Stomach (tissue), 9 donors: ENCODE results near the gene PDHA2. TPM values are rescaled to one million over a fixed set of nuclear protein-coding genes. Genes with fewer than 3 reads are reported as not detected.

ENCODE experiments used
- DNase-seq, 2 donors: peaks; one replicate each; pipeline versions ENCODE4 v3.0.0 to v3.0.0-alpha.2; 2013 to 2019
- H3K27ac ChIP-seq, 5 donors: fragments of 200-600 bp in 4 of 5; sonication (generic) in 4 of 5; one replicate each; pipeline ENCODE4 v1.5.1; 2013 to 2019; ENCODE audit warnings: mild to moderate bottlenecking in 1 of 5, moderate library complexity in 1 of 5
- H3K27me3 ChIP-seq, 3 donors: fragments of 200-600 bp; sonication (generic); one replicate each; pipeline ENCODE4 v1.5.1; 2017 to 2019; ENCODE audit warnings: mixed run types in 1 of 3
- H3K36me3 ChIP-seq, 4 donors: fragments of 200-600 bp; sonication (generic); 1 replicate in 3 of 4; 2 replicates in 1 of 4; pipeline ENCODE4 v1.5.1; 2016 to 2019
- H3K4me1 ChIP-seq, 4 donors: fragments of 200-600 bp; sonication (generic); one replicate each; pipeline ENCODE4 v1.5.1; 2016 to 2019
- H3K4me3 ChIP-seq, 4 donors: fragments of 200-600 bp; sonication (generic) in 3 of 4; one replicate each; pipeline ENCODE4 v1.5.1; 2016 to 2019; ENCODE audit warnings: mild to moderate bottlenecking in 1 of 4
- H3K9me3 ChIP-seq, 4 donors: fragments of 200-600 bp; sonication (generic); one replicate each; pipeline ENCODE4 v1.5.1; 2016 to 2019
- EP300 ChIP-seq: sonication (generic); formaldehyde crosslinking; IDR thresholded peaks from one replicate; pipeline ENCODE4 v1.6.1; 2017; ENCODE audit warnings: antibody characterized with exemption
- POLR2A ChIP-seq, 4 donors: fragments of 450-650 bp; IDR thresholded peaks; one replicate each; pipeline ENCODE4 v1.6.1; 2016; ENCODE audit warnings: antibody characterized with exemption in 4 of 4, control low read depth in 2 of 4, mild to moderate bottlenecking in 1 of 4, moderate library complexity in 1 of 4
- POLR2AphosphoS5 ChIP-seq, 3 donors: sonication (generic); formaldehyde crosslinking; IDR thresholded peaks; one replicate each; pipeline ENCODE4 v1.6.1; 2016; ENCODE audit warnings: antibody characterized with exemption in 3 of 3
- WGBS, 5 donors: extraction: QIAGEN DNeasy Blood & Tissue Kit in 3 of 5; methylation state at CpG; one replicate each; pipeline versions ENCODE4 v1.1.5 to v1.1.7; 2013 to 2018; 5-methylcytosine and 5-hydroxymethylcytosine counted together
- intact Hi-C: fragments of 100-400 bp; cut with DNase I; formaldehyde crosslinking; loops from one replicate; pipeline ENCODE4 v1.15.1; 2023; ENCODE audit warnings: low total_unique reads
- polyA plus RNA-seq, 3 donors: library from polyadenylated mRNA; stranded (reverse); fragments of 200-250 nt; gene quantifications; one replicate each; pipeline ENCODE4 v1.2.3, GENCODE V29; 2013
- total RNA-seq, 5 donors: library from RNA; depleted of rRNA; stranded (reverse); fragments of >200 nt; gene quantifications; one replicate each; pipeline versions ENCODE4 v1.1.0 to v1.2.3, GENCODE V29; 2014 to 2016
- TF ChIP-seq, protein P1 (sequence below), 7 experiments: fragments of 450-650 bp in 4 of 7; fragments of 200-600 bp in 3 of 7; sonication (generic) in 3 of 7; IDR thresholded peaks; one replicate each; pipeline ENCODE4 v1.5.1; 2016 to 2019; ENCODE audit warnings: antibody characterized with exemption in 7 of 7, control low read depth in 2 of 7, mild to moderate bottlenecking in 1 of 7
- donor health status: healthy with polysubstance abuse.
- donor health status: Bipolar disorder and iron deficiency.
- donor health status: healthy.

The PDHA2 gene
- total and polyA plus RNA-seq, 8 donors, result not detected

DNA sequence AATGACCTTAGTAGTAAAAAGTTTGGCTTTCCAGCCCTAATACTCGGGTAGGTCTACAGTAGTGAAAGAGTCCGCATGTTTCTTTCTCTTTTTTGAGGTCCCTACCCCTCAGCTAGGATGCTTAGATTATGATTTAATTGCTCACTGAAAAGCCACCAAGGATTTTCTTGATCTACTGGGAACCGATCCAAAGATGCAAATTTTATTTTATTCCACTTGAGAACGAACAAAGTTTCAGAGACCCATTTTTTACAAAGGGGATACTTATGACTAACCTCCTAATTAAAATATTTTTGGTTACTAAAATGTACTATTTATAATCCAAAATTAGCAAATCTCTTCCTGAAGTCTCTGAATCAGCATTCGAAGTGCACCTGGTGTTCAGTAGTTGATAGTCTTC, 14.3 kb upstream of the PDHA2 start:
- intact Hi-C loops, result no loop called here
- TF ChIP-seq, protein P1, sequence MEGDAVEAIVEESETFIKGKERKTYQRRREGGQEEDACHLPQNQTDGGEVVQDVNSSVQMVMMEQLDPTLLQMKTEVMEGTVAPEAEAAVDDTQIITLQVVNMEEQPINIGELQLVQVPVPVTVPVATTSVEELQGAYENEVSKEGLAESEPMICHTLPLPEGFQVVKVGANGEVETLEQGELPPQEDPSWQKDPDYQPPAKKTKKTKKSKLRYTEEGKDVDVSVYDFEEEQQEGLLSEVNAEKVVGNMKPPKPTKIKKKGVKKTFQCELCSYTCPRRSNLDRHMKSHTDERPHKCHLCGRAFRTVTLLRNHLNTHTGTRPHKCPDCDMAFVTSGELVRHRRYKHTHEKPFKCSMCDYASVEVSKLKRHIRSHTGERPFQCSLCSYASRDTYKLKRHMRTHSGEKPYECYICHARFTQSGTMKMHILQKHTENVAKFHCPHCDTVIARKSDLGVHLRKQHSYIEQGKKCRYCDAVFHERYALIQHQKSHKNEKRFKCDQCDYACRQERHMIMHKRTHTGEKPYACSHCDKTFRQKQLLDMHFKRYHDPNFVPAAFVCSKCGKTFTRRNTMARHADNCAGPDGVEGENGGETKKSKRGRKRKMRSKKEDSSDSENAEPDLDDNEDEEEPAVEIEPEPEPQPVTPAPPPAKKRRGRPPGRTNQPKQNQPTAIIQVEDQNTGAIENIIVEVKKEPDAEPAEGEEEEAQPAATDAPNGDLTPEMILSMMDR (IDR thresholded peaks at IDR 0.05), result no peak
- no peak for DNase-seq
- Histone ChIP-seq H3K4me1 (no peaks in the 10 kb centered on the region), H3K36me3 (no peaks in the 10 kb centered on the region), H3K9me3 (no peaks in the 10 kb centered on the region), H3K27me3 (no peaks in the 10 kb centered on the region), H3K27ac (no peak overlapping the region), H3K4me3 (no peak overlapping the region)
- WGBS, 5 donors, result 75 to 83% (median 81%) methylated on average over 5 of the region's 5 CpGs

DNA sequence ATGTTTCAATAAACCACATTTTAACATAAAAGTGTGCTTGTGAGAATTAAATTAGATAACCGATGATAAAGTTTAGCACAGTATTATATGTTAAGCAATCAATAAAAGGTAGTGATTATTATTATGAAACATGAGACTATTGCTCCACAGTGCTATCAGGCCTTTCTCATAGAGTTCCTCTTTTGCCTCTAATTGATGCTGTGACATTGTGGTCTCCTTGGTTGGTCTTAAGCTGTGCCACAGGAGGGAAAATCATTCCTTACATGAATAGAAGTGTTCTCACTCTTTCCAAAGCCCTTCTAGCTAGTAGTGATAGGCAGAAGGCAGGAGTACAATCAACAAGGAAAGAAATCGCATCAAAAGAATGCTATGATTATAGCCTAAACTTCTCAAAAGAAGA, 9.2 kb upstream of the PDHA2 start:
- H3K4me1 ChIP-seq, result no peaks in the 10 kb centered on the region
- no peaks in the 10 kb centered on the region for H3K36me3 ChIP-seq
- no peaks in the 10 kb centered on the region for H3K27me3 ChIP-seq
- no peak overlapping the region for H3K27ac ChIP-seq
- 87 to 99% (median 92%) methylated on average over 2 of the region's 2 CpGs for WGBS, 5 donors
- no peak for DNase-seq
- no peaks in the 10 kb centered on the region for H3K9me3 ChIP-seq
- no peak for TF ChIP-seq POLR2AphosphoS5 (IDR thresholded peaks at IDR 0.05)
- no peak for TF ChIP-seq EP300
- no peak for TF ChIP-seq POLR2A (IDR thresholded peaks at IDR 0.05)
- intact Hi-C loops, result no loop called here
- no peak overlapping the region for H3K4me3 ChIP-seq

DNA sequence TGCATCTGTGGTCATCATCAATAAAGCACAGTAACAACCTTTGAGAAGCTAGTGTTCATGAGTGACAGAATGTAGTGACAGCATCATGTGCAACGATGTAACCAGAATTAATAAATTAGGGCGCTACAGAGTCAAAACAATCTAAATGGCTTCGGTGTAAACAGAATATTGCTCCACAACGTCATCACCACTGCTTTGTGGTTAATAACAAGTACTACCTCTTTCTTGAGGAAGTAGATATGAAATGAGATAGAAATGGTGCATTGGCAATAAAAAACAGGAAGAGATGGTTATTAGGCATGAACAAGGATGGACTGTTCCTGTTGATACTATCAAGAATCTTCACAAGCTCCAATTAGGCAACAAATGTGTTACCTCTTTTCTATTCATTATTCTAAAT, 8.7 kb upstream of the PDHA2 start:
- no peak for TF ChIP-seq EP300
- TF ChIP-seq POLR2A (IDR thresholded peaks at IDR 0.05), result no peak
- TF ChIP-seq POLR2AphosphoS5 (IDR thresholded peaks at IDR 0.05), result no peak
- TF ChIP-seq, protein P1 (IDR thresholded peaks at IDR 0.05), result no peak
- Histone ChIP-seq H3K9me3 (no peaks in the 10 kb centered on the region), H3K27ac (no peak overlapping the region), H3K27me3 (no peaks in the 10 kb centered on the region), H3K4me3 (no peak overlapping the region), H3K36me3 (no peaks in the 10 kb centered on the region), H3K4me1 (no peaks in the 10 kb centered on the region)
- DNase-seq, result no peak
- intact Hi-C loops, result no loop called here
- 49 to 63% (median 50%) methylated on average over 4 of the region's 4 CpGs for WGBS, 5 donors

DNA sequence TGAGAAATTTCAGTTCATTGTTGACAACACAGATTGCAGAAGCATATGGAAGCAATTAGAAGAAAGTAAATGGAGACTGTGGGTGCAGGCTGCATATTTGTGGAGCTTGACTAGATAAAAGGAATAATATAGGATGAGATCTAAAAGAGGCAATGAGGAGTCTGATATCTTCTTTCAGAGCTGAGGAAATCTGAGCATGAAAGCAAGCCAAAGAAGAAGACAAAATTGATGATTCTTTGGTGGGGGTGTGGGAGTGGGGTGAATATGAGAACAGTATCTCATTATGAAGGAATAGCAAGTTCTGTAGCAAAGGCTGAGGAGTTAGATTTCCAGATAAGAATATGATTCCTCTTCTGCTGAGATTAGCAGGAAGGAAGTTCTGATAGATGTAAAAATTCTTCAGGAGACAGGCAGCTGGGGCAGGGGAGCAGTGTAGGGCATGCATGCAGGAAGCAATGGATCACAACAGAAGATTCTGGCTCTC, 6.1 kb upstream of the PDHA2 start:
- Histone ChIP-seq H3K4me3 (no peak overlapping the region), H3K9me3 (no peaks in the 10 kb centered on the region), H3K27me3 (no peaks in the 10 kb centered on the region), H3K36me3 (no peaks in the 10 kb centered on the region), H3K4me1 (no peaks in the 10 kb centered on the region), H3K27ac (no peak overlapping the region)
- no peak for TF ChIP-seq POLR2AphosphoS5 (IDR thresholded peaks at IDR 0.05)
- no peak for TF ChIP-seq EP300
- TF ChIP-seq POLR2A (IDR thresholded peaks at IDR 0.05), result no peak
- TF ChIP-seq, protein P1 (IDR thresholded peaks at IDR 0.05), result no peak
- intact Hi-C loops, result no loop called here
- DNase-seq, result no peak

DNA sequence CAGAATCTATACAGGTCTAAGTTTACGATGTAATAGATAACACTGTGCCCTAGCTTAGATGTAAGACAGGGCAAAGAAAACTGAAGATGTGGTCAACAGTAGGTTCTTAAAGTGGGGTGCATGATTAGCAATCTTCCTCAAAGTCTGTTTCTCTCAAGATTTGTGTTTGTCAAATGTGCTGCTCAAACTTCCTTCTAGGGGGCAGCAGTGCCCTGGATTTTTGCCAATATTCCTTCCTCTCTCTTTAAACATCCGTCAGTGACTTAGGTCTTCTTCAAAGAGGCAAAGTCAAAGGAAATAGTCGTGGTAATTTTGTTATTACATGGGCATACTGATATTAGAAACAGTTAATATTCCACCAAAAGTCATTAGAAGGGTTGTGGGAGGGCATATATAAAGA, 4.2 kb upstream of the PDHA2 start:
- no peaks in the 10 kb centered on the region for H3K4me1 ChIP-seq
- intact Hi-C loops, result no loop called here
- H3K4me3 ChIP-seq, result no peak overlapping the region
- peak in 1 of 2 donors; percentile 46 for DNase-seq
- no peaks in the 10 kb centered on the region for H3K36me3 ChIP-seq
- TF ChIP-seq, protein P1 (IDR thresholded peaks at IDR 0.05), result no peak
- TF ChIP-seq EP300, result no peak
- no peak for TF ChIP-seq POLR2AphosphoS5 (IDR thresholded peaks at IDR 0.05)
- TF ChIP-seq POLR2A (IDR thresholded peaks at IDR 0.05), result no peak
- H3K27ac ChIP-seq, result no peak overlapping the region
- peaks cover 0 to 10% (median 0%) of the 10 kb centered on the region in 4 donors for H3K9me3 ChIP-seq
- H3K27me3 ChIP-seq, result no peaks in the 10 kb centered on the region
- 23 to 39% (median 35%) methylated on average over 3 of the region's 3 CpGs for WGBS, 5 donors
